Mesenchymal stem cell (in vitro differentiated cells and primary cell): Measurements from ENCODE around the gene ERICH2.

Experiments used
- DNase-seq: peaks from one replicate; pipeline ENCODE4 v3.0.0-alpha.2; 2013
- H2AFZ ChIP-seq: one replicate; pipeline ENCODE4 v1.6.1; 2013; ENCODE audit warnings: low read depth, mild to moderate bottlenecking, control low read depth, inconsistent platforms, low read length, moderate library complexity
- H2AK5ac ChIP-seq: 2 replicates; pipeline ENCODE4 v1.6.1; 2013; ENCODE audit warnings: low read length, moderate library complexity, mild to moderate bottlenecking, inconsistent platforms; ENCODE audit not compliant: severe bottlenecking
- H2BK120ac ChIP-seq: one replicate; pipeline ENCODE4 v1.6.1; 2013; ENCODE audit warnings: low read depth, mild to moderate bottlenecking, inconsistent platforms, low read length, moderate library complexity
- H2BK12ac ChIP-seq, 2 experiments: one replicate each; pipeline ENCODE4 v1.6.1; 2013; ENCODE audit warnings: inconsistent platforms in 2 of 2, low read length in 2 of 2, mild to moderate bottlenecking in 2 of 2, moderate library complexity in 2 of 2, control low read depth in 1 of 2
- H2BK15ac ChIP-seq: one replicate; pipeline ENCODE4 v1.6.1; 2013; ENCODE audit warnings: mild to moderate bottlenecking, low read depth, inconsistent platforms; ENCODE audit not compliant: poor library complexity, severe bottlenecking
- H2BK5ac ChIP-seq: 2 replicates; pipeline ENCODE4 v1.6.1; 2013; ENCODE audit warnings: low read depth, mild to moderate bottlenecking, low read length, control low read depth, inconsistent platforms; ENCODE audit not compliant: poor library complexity, severe bottlenecking
- H3K14ac ChIP-seq, 2 experiments: one replicate each; pipeline ENCODE4 v1.6.1; 2013; ENCODE audit warnings: inconsistent platforms in 2 of 2, low read length in 2 of 2, control low read depth in 1 of 2, mild to moderate bottlenecking in 1 of 2, moderate library complexity in 1 of 2
- H3K18ac ChIP-seq, 2 experiments: one replicate each; pipeline ENCODE4 v1.6.1; 2013; ENCODE audit warnings: inconsistent platforms in 2 of 2, low read length in 2 of 2, control low read depth in 1 of 2, low read depth in 1 of 2, mild to moderate bottlenecking in 1 of 2
- H3K23ac ChIP-seq, 2 experiments: one replicate each; pipeline ENCODE4 v1.6.1; 2013; ENCODE audit warnings: inconsistent platforms in 2 of 2, low read length in 2 of 2, mild to moderate bottlenecking in 2 of 2, moderate library complexity in 2 of 2, control low read depth in 1 of 2
- H3K27ac ChIP-seq: 2 replicates; pipeline ENCODE4 v1.5.1; 2013; ENCODE audit warnings: mild to moderate bottlenecking, moderate library complexity, low read length, control low read depth, inconsistent platforms; ENCODE audit not compliant: poor library complexity, severe bottlenecking
- H3K27me3 ChIP-seq, 2 experiments: 2 replicates each; pipeline versions ENCODE4 v1.6.1 to v1.7.0; 2013; ENCODE audit warnings: low read length in 2 of 2, mild to moderate bottlenecking in 2 of 2, moderate library complexity in 2 of 2, control low read depth in 1 of 2, inconsistent platforms in 1 of 2; ENCODE audit not compliant: control insufficient read depth in 1 of 2, insufficient read depth in 1 of 2
- H3K36me3 ChIP-seq, 2 experiments: 2 replicates each; pipeline versions ENCODE4 v1.6.1 to v1.7.0; 2013; ENCODE audit warnings: low read length in 2 of 2, control low read depth in 1 of 2, inconsistent platforms in 1 of 2, low read depth in 1 of 2, mild to moderate bottlenecking in 1 of 2; ENCODE audit not compliant: insufficient read depth in 2 of 2, control insufficient read depth in 1 of 2
- H3K4ac ChIP-seq, 2 experiments: one replicate each; pipeline ENCODE4 v1.6.1; 2013; ENCODE audit warnings: inconsistent platforms in 2 of 2, low read length in 2 of 2, mild to moderate bottlenecking in 2 of 2, moderate library complexity in 2 of 2, control low read depth in 1 of 2, low read depth in 1 of 2
- H3K4me1 ChIP-seq: 2 replicates; pipeline ENCODE4 v1.6.1; 2013; ENCODE audit warnings: low read depth, low read length, control low read depth; ENCODE audit not compliant: control insufficient read depth, insufficient read depth
- H3K4me2 ChIP-seq: 2 replicates; pipeline ENCODE4 v1.6.1; 2013; ENCODE audit warnings: low read length, mild to moderate bottlenecking, inconsistent platforms; ENCODE audit not compliant: poor library complexity, severe bottlenecking
- H3K4me3 ChIP-seq, 2 experiments: 2 replicates each; pipeline versions ENCODE4 v1.5.1 to v1.7.0; 2013; ENCODE audit warnings: low read length in 2 of 2, mild to moderate bottlenecking in 2 of 2, control low read depth in 1 of 2, low read depth in 1 of 2; ENCODE audit not compliant: insufficient read depth in 1 of 2
- H3K79me1 ChIP-seq: replicated peaks from 2 replicates; pipeline ENCODE4 v1.6.1; 2013; ENCODE audit warnings: mild to moderate bottlenecking, control low read depth, low read length, inconsistent platforms; ENCODE audit not compliant: poor library complexity, severe bottlenecking
- H3K9ac ChIP-seq: 2 replicates; pipeline ENCODE4 v1.7.0; 2013; ENCODE audit warnings: mild to moderate bottlenecking, low read length, moderate library complexity
- H3K9me3 ChIP-seq: 2 replicates; pipeline ENCODE4 v1.7.0; 2013; ENCODE audit warnings: mild to moderate bottlenecking, low read length; ENCODE audit not compliant: control insufficient read depth
- H4K8ac ChIP-seq: one replicate; pipeline ENCODE4 v1.6.1; 2013; ENCODE audit warnings: inconsistent platforms, mild to moderate bottlenecking, low read length, moderate library complexity
- H4K91ac ChIP-seq: one replicate; pipeline ENCODE4 v1.6.1; 2013; ENCODE audit warnings: mild to moderate bottlenecking, low read length, inconsistent platforms
- WGBS: methylation state at CpG from one replicate; pipeline ENCODE4 v1.1.7; 2013; ENCODE audit warnings: mixed read lengths; 5-methylcytosine and 5-hydroxymethylcytosine counted together

ERICH2 gene

GRCh38 chr2:170778900-170779299 is 8.7 kb downstream of the ERICH2 start:
- no peak overlapping the region for H3K4me2 ChIP-seq
- no peak overlapping the region for H2BK15ac ChIP-seq
- no peak overlapping the region for H2AK5ac ChIP-seq
- no peak overlapping the region for H2BK5ac ChIP-seq
- no peak overlapping the region for H3K14ac ChIP-seq
- no peak overlapping the region for H3K23ac ChIP-seq
- no peak overlapping the region for H3K27ac ChIP-seq
- H3K4me1 ChIP-seq = no peaks in the 10 kb centered on the region
- no peak overlapping the region for H3K4me3 ChIP-seq
- H2BK12ac ChIP-seq = no peak overlapping the region
- H2AFZ ChIP-seq = no peak overlapping the region
- H3K18ac ChIP-seq = no peak overlapping the region
- H3K27me3 ChIP-seq = peaks cover 0 to under 1% of the 10 kb centered on the region in 2 experiments
- H3K9ac ChIP-seq = no peak overlapping the region
- H3K9me3 ChIP-seq = no peaks in the 10 kb centered on the region
- no peak overlapping the region for H4K91ac ChIP-seq
- 100% methylated on average over 1 of the region's 2 CpGs for WGBS
- H2BK120ac ChIP-seq = no peak overlapping the region
- H3K79me1 ChIP-seq = no peaks in the 10 kb centered on the region
- H3K4ac ChIP-seq = no peak overlapping the region
- no peak for DNase-seq
- no peaks in the 10 kb centered on the region for H3K36me3 ChIP-seq
- no peak overlapping the region for H4K8ac ChIP-seq

- H3K27me3 ChIP-seq = no peaks in the 10 kb centered on the region
- H3K4me2 ChIP-seq = no peak overlapping the region
- no peaks in the 10 kb centered on the region for H3K4me1 ChIP-seq
- H2BK12ac ChIP-seq = no peak overlapping the region
- no peak overlapping the region for H2BK15ac ChIP-seq
- H3K14ac ChIP-seq = no peak overlapping the region
- no peaks in the 10 kb centered on the region for H3K36me3 ChIP-seq
- H4K8ac ChIP-seq = no peak overlapping the region
- 100% methylated on average over 1 of the region's 1 CpG for WGBS
- H3K9ac ChIP-seq = no peak overlapping the region
- no peak overlapping the region for H3K23ac ChIP-seq
- no peak overlapping the region for H2AK5ac ChIP-seq
- no peak overlapping the region for H2BK120ac ChIP-seq
- H3K79me1 ChIP-seq = no peaks in the 10 kb centered on the region
- no peak overlapping the region for H4K91ac ChIP-seq
- H2AFZ ChIP-seq = no peak overlapping the region
- no peak overlapping the region for H3K27ac ChIP-seq
- H3K4ac ChIP-seq = no peak overlapping the region
- no peaks in the 10 kb centered on the region for H3K9me3 ChIP-seq
- no peak overlapping the region for H3K4me3 ChIP-seq
- H3K18ac ChIP-seq = no peak overlapping the region
- no peak overlapping the region for H2BK5ac ChIP-seq
- DNase-seq = no peak
Measured at GRCh38 chr2:170779304-170779703, 9.1 kb downstream of the ERICH2 start.

- Histone ChIP-seq H4K8ac (no peak overlapping the region), H3K9me3 (no peaks in the 10 kb centered on the region), H3K18ac (no peak overlapping the region), H3K79me1 (no peaks in the 10 kb centered on the region), H4K91ac (no peak overlapping the region), H2BK12ac (no peak overlapping the region), H2AK5ac (no peak overlapping the region), H3K36me3 (no peaks in the 10 kb centered on the region), H3K14ac (no peak overlapping the region), H3K4ac (no peak overlapping the region), H3K23ac (no peak overlapping the region), H2BK5ac (no peak overlapping the region), H3K4me1 (no peaks in the 10 kb centered on the region), H3K4me2 (no peak overlapping the region), H2BK15ac (no peak overlapping the region), H2AFZ (no peak overlapping the region), H3K4me3 (no peak overlapping the region), H3K9ac (no peak overlapping the region), H3K27me3 (peaks cover 0 to 4% of the 10 kb centered on the region in 2 experiments), H3K27ac (no peak overlapping the region), H2BK120ac (no peak overlapping the region)
- 75% methylated on average over 2 of the region's 2 CpGs for whole genome bisulfite sequencing
- no peak for DNase-seq
Measured at GRCh38 chr2:170782673-170783072, 12.5 kb downstream of the ERICH2 start.

- H3K4me1 ChIP-seq = no peaks in the 10 kb centered on the region
Measured at GRCh38 chr2:170783549-170783948, 13.4 kb downstream of the ERICH2 start.

More at GRCh38 chr2:170783549-170783948, 13.4 kb downstream of the ERICH2 start:
- H3K36me3 ChIP-seq = no peaks in the 10 kb centered on the region
- H3K14ac ChIP-seq = no peak overlapping the region
- H3K79me1 ChIP-seq = no peaks in the 10 kb centered on the region
- no peak overlapping the region for H3K4me2 ChIP-seq
- H3K4ac ChIP-seq = no peak overlapping the region
- H3K4me3 ChIP-seq = no peak overlapping the region
- H3K9ac ChIP-seq = no peak overlapping the region
- H2BK5ac ChIP-seq = no peak overlapping the region
- no peak overlapping the region for H2BK12ac ChIP-seq
- no peak overlapping the region for H2BK120ac ChIP-seq
- H3K27me3 ChIP-seq = peaks cover 0 to 4% of the 10 kb centered on the region in 2 experiments
- WGBS = 100% methylated on average over 1 of the region's 1 CpG
- H2BK15ac ChIP-seq = no peak overlapping the region
- H3K18ac ChIP-seq = no peak overlapping the region
- no peak overlapping the region for H4K8ac ChIP-seq
- H2AK5ac ChIP-seq = no peak overlapping the region
- no peak overlapping the region for H4K91ac ChIP-seq
- DNase-seq = no peak
- H3K9me3 ChIP-seq = no peaks in the 10 kb centered on the region
- H3K27ac ChIP-seq = no peak overlapping the region
- no peak overlapping the region for H3K23ac ChIP-seq
- no peak overlapping the region for H2AFZ ChIP-seq
